IMR-90 (cell line): ENCODE data around the gene OPCML. TPM values are rescaled to one million over a fixed set of nuclear protein-coding genes. Genes with fewer than 3 reads are reported as not detected.

Experiments
- ATAC-seq: fragments of 200-7000 bp; cut with Tn5 transposase; 2 replicates; pipeline ENCODE4 v1.9.1; 2020; ENCODE audit warnings: low read depth, mild to moderate bottlenecking, moderate library complexity
- BruUV-seq: library from RNA; stranded (reverse); fragments of 400-500 nt; replicated peaks from 2 replicates; lab custom pipeline; 2021; lab: Mats Ljungman, UMichigan
- CTCF ChIA-PET: fragments of 300-600 bp; formaldehyde crosslinking; extraction: SDS; loops from one replicate; lab custom pipeline; 2021; ENCODE audit warnings: antibody characterized with exemption; lab: Yijun Ruan, JAX
- POLR2A ChIA-PET: fragments of 300-600 bp; sonication (Branson Sonifier 250); formaldehyde crosslinking; loops from one replicate; lab custom pipeline; 2022; ENCODE audit warnings: antibody characterized with exemption; ENCODE audit not compliant: unreplicated experiment; lab: Charles Lee
- DNase-seq: peaks from one replicate; pipeline ENCODE4 v3.0.0; 2013
- H2AFZ ChIP-seq: replicated peaks from 2 replicates; pipeline ENCODE3; 2013; ENCODE audit warnings: low read length, mild to moderate bottlenecking; ENCODE audit not compliant: poor library complexity
- H2AK5ac ChIP-seq: 2 replicates; pipeline ENCODE4 v1.6.1; 2013; ENCODE audit warnings: low read depth, low read length, inconsistent platforms
- H2AK9ac ChIP-seq: replicated peaks from 2 replicates; pipeline ENCODE3; 2013; ENCODE audit warnings: mild to moderate bottlenecking, low read depth, low read length, moderate library complexity; ENCODE audit not compliant: poor library complexity
- H2BK120ac ChIP-seq: 2 replicates; pipeline ENCODE4 v1.6.1; 2013; ENCODE audit warnings: low read depth, low read length, inconsistent platforms
- H2BK15ac ChIP-seq: 3 replicates; pipeline ENCODE4 v1.6.1; 2013; ENCODE audit warnings: low read depth, low read length, inconsistent platforms
- H2BK20ac ChIP-seq: 2 replicates; pipeline ENCODE4 v1.6.1; 2013; ENCODE audit warnings: low read depth, mild to moderate bottlenecking, inconsistent platforms, low read length, moderate library complexity
- H2BK5ac ChIP-seq: 2 replicates; pipeline ENCODE4 v1.6.1; 2013; ENCODE audit warnings: mild to moderate bottlenecking, low read depth, low read length, inconsistent platforms; ENCODE audit not compliant: poor library complexity, severe bottlenecking
- H3K14ac ChIP-seq: replicated peaks from 2 replicates; pipeline ENCODE4 v1.6.1; 2013; ENCODE audit warnings: low read depth, low read length, inconsistent platforms
- H3K18ac ChIP-seq: 2 replicates; pipeline ENCODE4 v1.6.1; 2013; ENCODE audit warnings: low read depth, low read length, control low read depth
- H3K23ac ChIP-seq: 2 replicates; pipeline ENCODE4 v1.6.1; 2013; ENCODE audit warnings: low read depth, low read length, inconsistent platforms
- H3K27ac ChIP-seq: 2 replicates; pipeline ENCODE4 v1.5.1; 2013; ENCODE audit warnings: mild to moderate bottlenecking, control low read depth, low read length; ENCODE audit not compliant: insufficient read depth
- H3K27me3 ChIP-seq: 2 replicates; pipeline ENCODE4 v1.6.1; 2013; ENCODE audit warnings: low read length; ENCODE audit not compliant: control insufficient read depth, insufficient read depth
- H3K36me3 ChIP-seq: 2 replicates; pipeline ENCODE4 v1.6.1; 2013; ENCODE audit warnings: low read length, mixed read lengths; ENCODE audit not compliant: control insufficient read depth, insufficient read depth
- H3K4ac ChIP-seq: 2 replicates; pipeline ENCODE4 v1.6.1; 2013; ENCODE audit warnings: low read depth, low read length, inconsistent platforms
- H3K4me1 ChIP-seq: 2 replicates; pipeline ENCODE4 v1.6.1; 2013; ENCODE audit warnings: low read length, mixed read lengths; ENCODE audit not compliant: control insufficient read depth, insufficient read depth
- H3K4me2 ChIP-seq: 2 replicates; pipeline ENCODE4 v1.6.1; 2013; ENCODE audit warnings: low read depth, mild to moderate bottlenecking, control low read depth, low read length, moderate library complexity
- H3K4me3 ChIP-seq: 2 replicates; pipeline ENCODE4 v1.5.1; 2013; ENCODE audit warnings: low read depth, mild to moderate bottlenecking, control low read depth, low read length, moderate library complexity; ENCODE audit not compliant: insufficient read depth
- H3K56ac ChIP-seq: 2 replicates; pipeline ENCODE4 v1.6.1; 2013; ENCODE audit warnings: low read length, inconsistent platforms; ENCODE audit not compliant: insufficient read depth; ENCODE audit errors: extremely low read depth
- H3K79me1 ChIP-seq, 2 experiments: 2 replicates each; pipeline ENCODE4 v1.6.1; 2013; ENCODE audit warnings: low read length in 2 of 2, inconsistent platforms in 1 of 2, low read depth in 1 of 2
- H3K9ac ChIP-seq: 2 replicates; pipeline ENCODE4 v1.6.1; 2013; ENCODE audit warnings: low read depth, low read length, control low read depth
- H3K9me1 ChIP-seq: 2 replicates; pipeline ENCODE4 v1.6.1; 2013; ENCODE audit warnings: low read length, inconsistent platforms; ENCODE audit not compliant: insufficient read depth
- H3K9me3 ChIP-seq: 2 replicates; pipeline ENCODE4 v1.6.1; 2013; ENCODE audit warnings: low read length; ENCODE audit not compliant: control insufficient read depth, insufficient read depth
- H4K20me1 ChIP-seq: 2 replicates; pipeline ENCODE4 v1.6.1; 2013; ENCODE audit warnings: low read length, inconsistent platforms; ENCODE audit not compliant: insufficient read depth
- H4K5ac ChIP-seq: 2 replicates; pipeline ENCODE4 v1.6.1; 2013; ENCODE audit warnings: mild to moderate bottlenecking, low read depth, low read length, control low read depth
- H4K8ac ChIP-seq, 2 experiments: 2 replicates each; pipeline ENCODE4 v1.6.1; 2013; ENCODE audit warnings: low read depth in 2 of 2, low read length in 2 of 2, control low read depth in 1 of 2, inconsistent platforms in 1 of 2
- H4K91ac ChIP-seq: 2 replicates; pipeline ENCODE4 v1.6.1; 2013; ENCODE audit warnings: low read depth, low read length, inconsistent platforms; ENCODE audit not compliant: insufficient read depth
- BHLHE40 ChIP-seq: fragments of 150-350 bp; IDR thresholded peaks from 2 replicates; pipeline ENCODE4 v1.6.1; 2016; ENCODE audit warnings: mild to moderate bottlenecking, low read depth, low read length
- CEBPB ChIP-seq: IDR thresholded peaks from 2 replicates; pipeline ENCODE4 v1.6.1; 2012; ENCODE audit warnings: low read depth, low read length, improper control_type of control experiment
- CHD1 ChIP-seq: IDR thresholded peaks from 2 replicates; pipeline ENCODE4 v1.6.1; 2012; ENCODE audit warnings: low read depth, low read length, improper control_type of control experiment
- FOS ChIP-seq: fragments of 150-350 bp; IDR thresholded peaks from 2 replicates; pipeline ENCODE4 v1.6.1; 2016; ENCODE audit warnings: low read depth, low read length
- MAFK ChIP-seq: IDR thresholded peaks from 2 replicates; pipeline ENCODE4 v1.6.1; 2012; ENCODE audit warnings: low read depth, low read length, improper control_type of control experiment
- MAZ ChIP-seq: IDR thresholded peaks from 2 replicates; pipeline ENCODE4 v1.6.1; 2012; ENCODE audit warnings: low read depth, mild to moderate bottlenecking, low read length, improper control_type of control experiment, moderate library complexity, borderline replicate concordance
- MXI1 ChIP-seq: IDR thresholded peaks from 2 replicates; pipeline ENCODE4 v1.6.1; 2012; ENCODE audit warnings: low read depth, mild to moderate bottlenecking, low read length, moderate library complexity, borderline replicate concordance
- NFE2L2 ChIP-seq: fragments of 150-350 bp; IDR thresholded peaks from 2 replicates; pipeline ENCODE4 v1.6.1; 2016; ENCODE audit warnings: low read depth, mild to moderate bottlenecking, low read length
- POLR2A ChIP-seq: IDR thresholded peaks from 2 replicates; pipeline ENCODE4 v1.6.1; 2012; ENCODE audit warnings: mild to moderate bottlenecking, low read depth, low read length
- RAD21 ChIP-seq: IDR thresholded peaks from 2 replicates; pipeline ENCODE4 v1.6.1; 2012; ENCODE audit warnings: low read length, improper control_type of control experiment
- RCOR1 ChIP-seq: IDR thresholded peaks from 2 replicates; pipeline ENCODE4 v1.6.1; 2012; ENCODE audit warnings: mild to moderate bottlenecking, low read length, improper control_type of control experiment; ENCODE audit not compliant: insufficient replicate concordance
- RFX5 ChIP-seq: IDR thresholded peaks from 2 replicates; pipeline ENCODE4 v1.8.0; 2012; ENCODE audit warnings: low read depth, mild to moderate bottlenecking, low read length, moderate library complexity
- SMC3 ChIP-seq: fragments of 150-350 bp; IDR thresholded peaks from 2 replicates; pipeline ENCODE4 v1.6.1; 2016; ENCODE audit warnings: low read depth, mild to moderate bottlenecking, antibody characterized with exemption, low read length, moderate library complexity
- WGBS, 2 experiments: methylation state at CpG; one replicate each; pipeline versions ENCODE4 v1.1.5 to v1.1.7; 2013; ENCODE audit warnings: missing lambda C conversion rate in 2 of 2; ENCODE audit not compliant: insufficient read length in 1 of 2; ENCODE audit errors: extremely low coverage in 2 of 2; 5-methylcytosine and 5-hydroxymethylcytosine counted together
- dilution Hi-C: fragments of 300-500 bp; cut with HindIII; formaldehyde crosslinking; loops from one replicate; pipeline ENCODE4 v1.14.3; 2018; ENCODE audit warnings: low sequenced_read_pairs; ENCODE audit not compliant: unreplicated experiment
- in situ Hi-C: fragments of 300-500 bp; cut with MboI; formaldehyde crosslinking; loops from 3 replicates; pipeline ENCODE4 v1.14.3; 2019; ENCODE audit warnings: low sequenced_read_pairs, inconsistent platforms, mixed read lengths
- intact Hi-C: fragments of 100-400 bp; cut with micrococcal nuclease; formaldehyde crosslinking; loops from 2 replicates; pipeline ENCODE4 v1.10.0; 2022
- polyA plus RNA-seq, 3 experiments: library from polyadenylated mRNA; depleted of rRNA; stranded (reverse); fragments of >200 nt; gene quantifications; 2 replicates each; pipeline ENCODE4 v1.2.3, GENCODE V29; 2012; ENCODE audit warnings: low replicate concordance in 1 of 3
- total RNA-seq: library from RNA; depleted of rRNA; stranded (reverse); fragments of >200 nt; gene quantifications from 2 replicates; pipeline ENCODE4 v1.2.3, GENCODE V29; 2012
- TF ChIP-seq, protein P1 (sequence below): fragments of 150-350 bp; IDR thresholded peaks from 2 replicates; pipeline ENCODE4 v1.6.1; 2017; ENCODE audit warnings: mild to moderate bottlenecking, antibody characterized with exemption, low read length, low read depth
- TF ChIP-seq, protein P2 (sequence below): fragments of 150-350 bp; IDR thresholded peaks from 2 replicates; pipeline ENCODE4 v1.6.1; 2016; ENCODE audit warnings: low read depth, mild to moderate bottlenecking, low read length, moderate library complexity, borderline replicate concordance
- TF ChIP-seq, protein P3 (sequence below): conservative IDR thresholded peaks from 2 replicates; pipeline ENCODE4 v1.5.1; 2012; ENCODE audit warnings: mild to moderate bottlenecking, low read depth, low read length, improper control_type of control experiment

Gene OPCML
- total and polyA plus RNA-seq, 2 of the 4 experiments (the other 2 are of a cell fraction) = under 0.01 to 2.6 TPM

DNA sequence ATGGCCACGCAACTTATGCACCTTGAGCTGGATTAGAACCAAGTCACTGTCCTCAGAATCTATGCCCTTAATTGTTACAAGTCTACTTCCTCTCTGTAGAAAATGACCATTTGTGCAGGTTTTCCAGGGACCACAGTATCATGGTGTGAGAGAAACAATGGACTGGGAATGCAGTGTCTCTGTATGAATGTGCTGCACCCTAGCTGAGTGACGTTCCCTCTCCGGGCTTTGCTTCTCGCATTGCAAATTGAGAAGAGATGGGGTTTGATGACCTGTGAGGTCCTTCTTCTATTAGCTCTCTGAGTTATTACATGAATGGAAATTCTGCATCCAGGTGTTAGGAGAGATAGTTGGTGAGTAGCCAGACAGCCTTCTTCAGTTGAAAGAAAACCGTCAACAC, 1109.6 kb downstream of the OPCML start:
- Histone ChIP-seq H2BK5ac (no peak overlapping the region), H4K8ac (no peak overlapping the region), H2BK20ac (no peak overlapping the region), H3K27me3 (no peaks in the 10 kb centered on the region), H3K56ac (no peak overlapping the region), H3K18ac (no peak overlapping the region), H3K27ac (no peak overlapping the region), H3K4ac (no peak overlapping the region), H3K4me3 (no peak overlapping the region), H4K20me1 (no peaks in the 10 kb centered on the region), H3K79me1 (no peaks in the 10 kb centered on the region), H2AK9ac (no peak overlapping the region), H3K9me1 (no peaks in the 10 kb centered on the region), H3K9ac (no peak overlapping the region), H4K91ac (no peak overlapping the region), H2BK120ac (no peak overlapping the region), H3K23ac (no peak overlapping the region), H3K36me3 (no peaks in the 10 kb centered on the region), H2AK5ac (no peak overlapping the region), H3K9me3 (no peaks in the 10 kb centered on the region), H4K5ac (no peak overlapping the region), H3K4me2 (no peak overlapping the region), H2AFZ (no peak overlapping the region), H3K4me1 (no peaks in the 10 kb centered on the region), H3K14ac (no peak overlapping the region), H2BK15ac (no peak overlapping the region)
- no TSS peak for BruUV-seq
- ATAC-seq = no peak
- no CpG with 5 or more reads among the region's 5 CpGs for WGBS, 2 experiments
- in situ Hi-C loops (no loop called here), dilution Hi-C loops (no loop called here), intact Hi-C loops (no loop called here)
- ChIA-PET CTCF (no interaction called here), POLR2A (no interaction called here)
- no peak for DNase-seq
- TF ChIP-seq RFX5 (no peak), RAD21 (no peak), CEBPB (no peak), FOS (no peak), MXI1 (no peak), SMC3 (no peak), MAZ (no peak), BHLHE40 (no peak), RCOR1 (no peak), POLR2A (no peak), NFE2L2 (no peak), CHD1 (no peak), MAFK (no peak)
- TF ChIP-seq, protein P1, sequence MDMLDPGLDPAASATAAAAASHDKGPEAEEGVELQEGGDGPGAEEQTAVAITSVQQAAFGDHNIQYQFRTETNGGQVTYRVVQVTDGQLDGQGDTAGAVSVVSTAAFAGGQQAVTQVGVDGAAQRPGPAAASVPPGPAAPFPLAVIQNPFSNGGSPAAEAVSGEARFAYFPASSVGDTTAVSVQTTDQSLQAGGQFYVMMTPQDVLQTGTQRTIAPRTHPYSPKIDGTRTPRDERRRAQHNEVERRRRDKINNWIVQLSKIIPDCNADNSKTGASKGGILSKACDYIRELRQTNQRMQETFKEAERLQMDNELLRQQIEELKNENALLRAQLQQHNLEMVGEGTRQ = no peak
- TF ChIP-seq, protein P2, sequence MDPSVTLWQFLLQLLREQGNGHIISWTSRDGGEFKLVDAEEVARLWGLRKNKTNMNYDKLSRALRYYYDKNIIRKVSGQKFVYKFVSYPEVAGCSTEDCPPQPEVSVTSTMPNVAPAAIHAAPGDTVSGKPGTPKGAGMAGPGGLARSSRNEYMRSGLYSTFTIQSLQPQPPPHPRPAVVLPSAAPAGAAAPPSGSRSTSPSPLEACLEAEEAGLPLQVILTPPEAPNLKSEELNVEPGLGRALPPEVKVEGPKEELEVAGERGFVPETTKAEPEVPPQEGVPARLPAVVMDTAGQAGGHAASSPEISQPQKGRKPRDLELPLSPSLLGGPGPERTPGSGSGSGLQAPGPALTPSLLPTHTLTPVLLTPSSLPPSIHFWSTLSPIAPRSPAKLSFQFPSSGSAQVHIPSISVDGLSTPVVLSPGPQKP = no peak
- TF ChIP-seq, protein P3, sequence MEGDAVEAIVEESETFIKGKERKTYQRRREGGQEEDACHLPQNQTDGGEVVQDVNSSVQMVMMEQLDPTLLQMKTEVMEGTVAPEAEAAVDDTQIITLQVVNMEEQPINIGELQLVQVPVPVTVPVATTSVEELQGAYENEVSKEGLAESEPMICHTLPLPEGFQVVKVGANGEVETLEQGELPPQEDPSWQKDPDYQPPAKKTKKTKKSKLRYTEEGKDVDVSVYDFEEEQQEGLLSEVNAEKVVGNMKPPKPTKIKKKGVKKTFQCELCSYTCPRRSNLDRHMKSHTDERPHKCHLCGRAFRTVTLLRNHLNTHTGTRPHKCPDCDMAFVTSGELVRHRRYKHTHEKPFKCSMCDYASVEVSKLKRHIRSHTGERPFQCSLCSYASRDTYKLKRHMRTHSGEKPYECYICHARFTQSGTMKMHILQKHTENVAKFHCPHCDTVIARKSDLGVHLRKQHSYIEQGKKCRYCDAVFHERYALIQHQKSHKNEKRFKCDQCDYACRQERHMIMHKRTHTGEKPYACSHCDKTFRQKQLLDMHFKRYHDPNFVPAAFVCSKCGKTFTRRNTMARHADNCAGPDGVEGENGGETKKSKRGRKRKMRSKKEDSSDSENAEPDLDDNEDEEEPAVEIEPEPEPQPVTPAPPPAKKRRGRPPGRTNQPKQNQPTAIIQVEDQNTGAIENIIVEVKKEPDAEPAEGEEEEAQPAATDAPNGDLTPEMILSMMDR = no peak
